Measurements from ENCODE around the gene MUC5B.

MUC5B gene

GRCh38 chr11:1230121-1230455, 7.2 kb downstream of the MUC5B start:
- H3K9me2 ChIP-seq (ENCODE audit: low read depth, low read length) = no peaks in the 10 kb centered on the region
- no peaks in the 10 kb centered on the region for H3K4me1 ChIP-seq (ENCODE audit: insufficient read depth, low read length, severe bottlenecking)
- no peaks in the 10 kb centered on the region for H3K27me3 ChIP-seq (ENCODE audit: insufficient read depth, low read length)
- TF ChIP-seq EZH2 (IDR thresholded peaks at IDR 0.05; ENCODE audit: borderline replicate concordance, low read length) = no peak
- no peak for TF ChIP-seq CTCF (IDR thresholded peaks at IDR 0.05; ENCODE audit: low read length)
- H4K20me1 ChIP-seq (ENCODE audit: insufficient read depth, low read length) = no peaks in the 10 kb centered on the region
- H3K27ac ChIP-seq (ENCODE audit: low read depth, low read length, poor library complexity, severe bottlenecking) = no peak overlapping the region
- no peak overlapping the region for H3K4me3 ChIP-seq (ENCODE audit: low read depth, low read length, poor library complexity, severe bottlenecking)
- no peak overlapping the region for H3K4me2 ChIP-seq (ENCODE audit: low read length)
- no peak overlapping the region for H3K9ac ChIP-seq (ENCODE audit: low read length)
- no peaks in the 10 kb centered on the region for H3F3A ChIP-seq (ENCODE audit: insufficient read depth, low read length)
- no peak overlapping the region for H2AFZ ChIP-seq (ENCODE audit: low read length)
- no peaks in the 10 kb centered on the region for H3K9me3 ChIP-seq (ENCODE audit: low read length)
- no peaks in the 10 kb centered on the region for H3K36me3 ChIP-seq (ENCODE audit: insufficient read depth, low read length)
- no peaks in the 10 kb centered on the region for H3K79me2 ChIP-seq (ENCODE audit: insufficient read depth, low read length)

GRCh38 chr11:1230456-1231395, 7.9 kb downstream of the MUC5B start:
- H3K4me2 ChIP-seq (ENCODE audit: low read length) = no peak overlapping the region
- no peaks in the 10 kb centered on the region for H3K79me2 ChIP-seq (ENCODE audit: insufficient read depth, low read length)
- no peak overlapping the region for H3K27ac ChIP-seq (ENCODE audit: low read depth, low read length, poor library complexity, severe bottlenecking)
- no peak overlapping the region for H3K4me3 ChIP-seq (ENCODE audit: low read depth, low read length, poor library complexity, severe bottlenecking)
- no peak overlapping the region for H3K9ac ChIP-seq (ENCODE audit: low read length)
- no peaks in the 10 kb centered on the region for H3K9me2 ChIP-seq (ENCODE audit: low read depth, low read length)
- no peaks in the 10 kb centered on the region for H4K20me1 ChIP-seq (ENCODE audit: insufficient read depth, low read length)
- H3K27me3 ChIP-seq (ENCODE audit: insufficient read depth, low read length) = no peaks in the 10 kb centered on the region
- H3F3A ChIP-seq (ENCODE audit: insufficient read depth, low read length) = no peaks in the 10 kb centered on the region
- H2AFZ ChIP-seq (ENCODE audit: low read length) = no peak overlapping the region
- TF ChIP-seq EZH2 (IDR thresholded peaks at IDR 0.05; ENCODE audit: borderline replicate concordance, low read length) (no peak), CTCF (IDR thresholded peaks at IDR 0.05; ENCODE audit: low read length) (no peak)
- H3K36me3 ChIP-seq (ENCODE audit: insufficient read depth, low read length) = no peaks in the 10 kb centered on the region
- H3K4me1 ChIP-seq (ENCODE audit: insufficient read depth, low read length, severe bottlenecking) = no peaks in the 10 kb centered on the region
- H3K9me3 ChIP-seq (ENCODE audit: low read length) = no peaks in the 10 kb centered on the region

GRCh38 chr11:1231396-1232020, 8.6 kb downstream of the MUC5B start:
- Histone ChIP-seq H3K4me3 (ENCODE audit: low read depth, low read length, poor library complexity, severe bottlenecking) (no peak overlapping the region), H3K4me2 (ENCODE audit: low read length) (no peak overlapping the region), H3K79me2 (ENCODE audit: insufficient read depth, low read length) (no peaks in the 10 kb centered on the region), H3F3A (ENCODE audit: insufficient read depth, low read length) (no peaks in the 10 kb centered on the region), H3K9me2 (ENCODE audit: low read depth, low read length) (no peaks in the 10 kb centered on the region), H3K36me3 (ENCODE audit: insufficient read depth, low read length) (no peaks in the 10 kb centered on the region), H3K9ac (ENCODE audit: low read length) (no peak overlapping the region), H3K9me3 (ENCODE audit: low read length) (no peaks in the 10 kb centered on the region), H3K27ac (ENCODE audit: low read depth, low read length, poor library complexity, severe bottlenecking) (no peak overlapping the region), H2AFZ (ENCODE audit: low read length) (no peak overlapping the region), H4K20me1 (ENCODE audit: insufficient read depth, low read length) (no peaks in the 10 kb centered on the region), H3K27me3 (ENCODE audit: insufficient read depth, low read length) (no peaks in the 10 kb centered on the region), H3K4me1 (ENCODE audit: insufficient read depth, low read length, severe bottlenecking) (no peaks in the 10 kb centered on the region)
- TF ChIP-seq EZH2 (IDR thresholded peaks at IDR 0.05; ENCODE audit: borderline replicate concordance, low read length) = no peak
- no peak for TF ChIP-seq CTCF (IDR thresholded peaks at IDR 0.05; ENCODE audit: low read length)

Data from OCI-LY1 (cell line).